GM12801 (cell line): ENCODE data around the gene CDC6.

Experiments
- TF ChIP-seq, protein P1 (sequence below): IDR thresholded peaks from one replicate; pipeline ENCODE4 v1.5.1; 2011; ENCODE audit warnings: control low read depth; ENCODE audit not compliant: insufficient read length; ENCODE audit errors: extremely low read depth

Gene CDC6

DNA sequence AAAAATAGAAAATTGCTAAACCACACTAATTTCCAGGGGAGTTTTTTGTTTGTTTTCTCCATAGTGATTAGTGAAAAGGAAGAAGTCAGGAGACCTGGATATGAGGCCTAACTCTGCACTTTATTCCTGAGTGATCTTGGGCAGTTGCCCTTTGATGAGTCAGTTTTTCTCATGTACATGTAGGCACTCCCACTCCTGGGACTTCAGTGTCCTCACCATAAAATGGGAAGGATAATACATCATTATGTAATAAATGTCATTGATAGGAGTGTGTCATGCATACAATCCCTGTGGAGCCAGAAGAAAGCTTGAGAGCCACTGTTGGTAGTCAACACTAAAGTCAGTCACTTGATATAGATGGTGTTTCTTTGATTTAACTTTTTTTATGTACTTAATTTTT lies 36.1 kb upstream of the CDC6 start:
- TF ChIP-seq, protein P1, sequence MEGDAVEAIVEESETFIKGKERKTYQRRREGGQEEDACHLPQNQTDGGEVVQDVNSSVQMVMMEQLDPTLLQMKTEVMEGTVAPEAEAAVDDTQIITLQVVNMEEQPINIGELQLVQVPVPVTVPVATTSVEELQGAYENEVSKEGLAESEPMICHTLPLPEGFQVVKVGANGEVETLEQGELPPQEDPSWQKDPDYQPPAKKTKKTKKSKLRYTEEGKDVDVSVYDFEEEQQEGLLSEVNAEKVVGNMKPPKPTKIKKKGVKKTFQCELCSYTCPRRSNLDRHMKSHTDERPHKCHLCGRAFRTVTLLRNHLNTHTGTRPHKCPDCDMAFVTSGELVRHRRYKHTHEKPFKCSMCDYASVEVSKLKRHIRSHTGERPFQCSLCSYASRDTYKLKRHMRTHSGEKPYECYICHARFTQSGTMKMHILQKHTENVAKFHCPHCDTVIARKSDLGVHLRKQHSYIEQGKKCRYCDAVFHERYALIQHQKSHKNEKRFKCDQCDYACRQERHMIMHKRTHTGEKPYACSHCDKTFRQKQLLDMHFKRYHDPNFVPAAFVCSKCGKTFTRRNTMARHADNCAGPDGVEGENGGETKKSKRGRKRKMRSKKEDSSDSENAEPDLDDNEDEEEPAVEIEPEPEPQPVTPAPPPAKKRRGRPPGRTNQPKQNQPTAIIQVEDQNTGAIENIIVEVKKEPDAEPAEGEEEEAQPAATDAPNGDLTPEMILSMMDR = no peak

DNA sequence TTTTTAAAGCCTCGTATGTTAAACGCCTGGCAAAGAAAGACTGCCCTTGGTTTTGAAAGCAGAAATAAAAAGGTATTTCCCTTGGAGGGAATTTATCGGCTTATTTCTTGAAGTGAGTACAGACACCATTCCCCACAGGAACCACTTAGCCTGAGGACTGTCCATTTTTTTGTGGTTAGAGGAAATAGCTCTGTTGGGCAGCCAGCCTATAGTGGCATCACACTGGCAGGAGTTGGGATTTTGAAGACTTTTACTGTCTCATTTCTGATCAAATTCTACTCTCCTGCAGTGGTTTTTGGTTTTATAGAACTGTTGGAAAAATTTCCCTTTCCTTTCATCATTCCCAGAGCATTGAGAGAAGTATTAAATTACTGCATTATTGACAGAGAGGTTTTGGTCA lies 34.1 kb upstream of the CDC6 start:
- TF ChIP-seq, protein P1 = no peak

DNA sequence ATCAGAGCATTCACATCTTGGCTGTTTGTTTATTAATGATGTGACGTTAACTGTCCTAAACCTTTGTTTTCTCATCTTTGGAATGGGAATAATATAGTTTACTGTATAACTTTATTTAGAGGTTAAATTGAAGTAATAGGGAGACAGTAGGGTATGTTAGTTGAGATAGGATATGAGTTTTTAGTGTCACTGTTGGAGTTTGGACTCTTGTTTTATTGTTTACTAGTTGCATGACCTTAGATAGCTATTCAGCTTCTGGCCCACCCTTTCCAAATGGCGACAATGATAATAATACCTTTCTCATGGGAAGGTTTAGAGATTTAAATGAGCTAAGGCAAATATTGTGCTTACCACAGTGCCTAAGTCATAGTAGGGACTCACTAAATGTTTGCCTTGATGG lies 28.2 kb upstream of the CDC6 start:
- TF ChIP-seq, protein P1 = no peak

DNA sequence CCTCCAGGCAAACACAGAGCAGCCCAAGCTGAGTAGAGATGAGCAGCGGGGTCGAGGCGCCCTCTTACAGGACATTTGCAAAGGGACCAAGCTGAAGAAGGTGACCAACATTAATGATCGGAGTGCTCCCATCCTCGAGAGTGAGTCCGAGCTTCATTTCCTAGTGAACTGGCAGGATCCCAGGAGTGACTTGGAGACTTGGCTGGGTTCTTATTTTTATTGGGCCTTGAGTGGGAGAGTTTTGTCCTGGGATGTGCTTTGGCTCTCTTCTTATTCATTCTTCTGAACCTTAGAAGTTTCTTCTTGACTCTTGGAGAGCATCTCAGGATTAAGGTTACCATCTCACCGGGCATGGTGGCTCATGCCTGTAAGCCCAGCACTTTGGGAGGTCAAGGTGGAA lies 27.2 kb upstream of the CDC6 start:
- TF ChIP-seq, protein P1 = no peak

DNA sequence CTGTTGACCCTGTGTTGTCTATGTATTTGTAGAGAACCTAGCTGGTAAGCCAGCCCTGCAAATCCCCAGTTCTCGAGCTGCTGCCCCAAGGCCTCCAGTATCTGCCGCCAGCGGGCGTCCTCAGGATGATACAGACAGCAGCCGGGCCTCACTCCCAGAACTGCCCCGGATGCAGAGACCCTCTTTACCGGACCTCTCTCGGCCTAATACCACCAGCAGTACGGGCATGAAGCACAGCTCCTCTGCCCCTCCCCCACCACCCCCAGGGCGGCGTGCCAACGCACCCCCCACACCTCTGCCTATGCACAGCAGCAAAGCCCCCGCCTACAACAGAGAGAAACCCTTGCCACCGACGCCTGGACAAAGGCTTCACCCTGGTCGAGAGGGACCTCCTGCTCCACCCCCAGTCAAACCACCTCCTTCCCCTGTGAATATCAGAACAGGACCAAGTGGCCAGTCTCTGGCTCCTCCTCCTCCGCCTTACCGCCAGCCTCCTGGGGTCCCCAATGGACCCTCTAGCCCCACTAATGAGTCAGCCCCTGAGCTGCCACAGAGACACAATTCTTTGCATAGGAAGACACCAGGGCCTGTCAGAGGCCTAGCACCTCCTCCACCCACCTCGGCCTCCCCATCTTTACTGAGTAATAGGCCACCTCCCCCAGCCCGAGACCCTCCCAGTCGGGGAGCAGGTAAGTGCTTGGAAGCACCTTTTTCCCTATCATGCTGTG lies 23.1 kb upstream of the CDC6 start:
- TF ChIP-seq, protein P1 = no peak

DNA sequence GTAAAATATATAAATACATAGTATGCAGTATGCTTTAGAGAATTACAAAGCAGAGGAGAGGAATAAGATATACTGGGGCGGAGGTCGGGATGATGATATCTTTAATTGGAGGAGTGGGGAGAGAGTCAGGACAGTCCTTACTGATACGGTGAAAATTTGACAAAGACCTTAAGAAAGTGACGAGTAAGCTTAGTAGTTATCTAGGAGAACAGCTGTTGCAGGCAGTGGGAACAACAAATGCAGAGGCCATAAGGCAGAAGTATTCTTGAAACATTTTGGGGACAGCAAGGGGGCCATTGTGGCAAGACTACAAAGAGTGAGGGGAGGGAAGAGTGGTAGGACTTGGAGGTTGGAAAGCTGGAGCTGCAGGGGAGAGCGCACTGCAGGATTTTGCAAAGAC lies 22.3 kb upstream of the CDC6 start:
- TF ChIP-seq, protein P1 = no peak

DNA sequence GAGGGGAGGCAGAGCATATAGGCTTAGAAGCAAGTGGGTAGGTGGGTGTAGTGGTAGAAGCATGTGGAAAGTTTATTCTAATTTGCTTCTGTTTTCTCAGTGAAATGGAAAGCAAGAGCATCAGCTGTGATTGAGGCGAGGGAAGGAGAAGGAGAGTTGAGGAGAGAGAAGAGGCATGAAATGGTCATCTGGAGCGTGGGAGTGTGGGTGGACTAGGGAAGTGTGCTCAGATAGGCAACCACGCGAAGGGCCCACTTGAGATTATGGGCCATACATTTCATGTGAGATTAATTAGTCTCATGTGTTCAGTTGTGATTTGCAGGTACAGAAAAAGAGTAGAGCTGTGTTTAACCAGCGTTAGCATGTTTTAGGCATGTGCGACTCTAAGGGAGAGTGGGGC lies 20.8 kb upstream of the CDC6 start:
- TF ChIP-seq, protein P1 = no peak
